Mammary epithelial cell (primary cell): ENCODE results near the gene OSCP1.

ENCODE experiments used
- EZH2 ChIP-seq: IDR thresholded peaks from 2 replicates; pipeline ENCODE4 v1.6.1; 2012; ENCODE audit warnings: low read length, inconsistent platforms, borderline replicate concordance
- TF ChIP-seq, protein P1 (sequence below), 2 donors: IDR thresholded peaks in 1 of 2; conservative IDR thresholded peaks in 1 of 2; 2 replicates each; pipeline ENCODE4 v1.5.1; 2011 to 2012; ENCODE audit warnings: inconsistent platforms in 2 of 2, low read length in 2 of 2, mild to moderate bottlenecking in 2 of 2, control low read depth in 1 of 2, low read depth in 1 of 2; ENCODE audit not compliant: insufficient read depth in 1 of 2; ENCODE audit errors: extremely low read depth in 1 of 2

DNA sequence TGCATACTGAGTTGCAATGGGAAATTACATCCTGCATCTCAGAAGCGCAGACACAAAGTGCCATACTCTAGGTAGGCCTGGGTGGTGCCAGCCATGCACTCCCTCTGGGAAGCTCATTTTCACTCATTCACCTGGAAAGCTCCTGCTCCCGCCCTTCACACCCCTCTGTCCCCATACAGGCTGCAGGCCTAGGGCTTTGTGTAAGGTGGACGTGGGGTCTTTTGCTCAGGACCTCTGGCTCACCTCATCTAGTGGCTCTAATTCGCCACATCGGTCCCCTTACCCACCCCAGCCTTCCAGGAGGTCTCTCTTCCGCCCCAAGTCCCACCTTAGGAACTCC is 13.2 kb upstream of the OSCP1 start:
- TF ChIP-seq, protein P1, sequence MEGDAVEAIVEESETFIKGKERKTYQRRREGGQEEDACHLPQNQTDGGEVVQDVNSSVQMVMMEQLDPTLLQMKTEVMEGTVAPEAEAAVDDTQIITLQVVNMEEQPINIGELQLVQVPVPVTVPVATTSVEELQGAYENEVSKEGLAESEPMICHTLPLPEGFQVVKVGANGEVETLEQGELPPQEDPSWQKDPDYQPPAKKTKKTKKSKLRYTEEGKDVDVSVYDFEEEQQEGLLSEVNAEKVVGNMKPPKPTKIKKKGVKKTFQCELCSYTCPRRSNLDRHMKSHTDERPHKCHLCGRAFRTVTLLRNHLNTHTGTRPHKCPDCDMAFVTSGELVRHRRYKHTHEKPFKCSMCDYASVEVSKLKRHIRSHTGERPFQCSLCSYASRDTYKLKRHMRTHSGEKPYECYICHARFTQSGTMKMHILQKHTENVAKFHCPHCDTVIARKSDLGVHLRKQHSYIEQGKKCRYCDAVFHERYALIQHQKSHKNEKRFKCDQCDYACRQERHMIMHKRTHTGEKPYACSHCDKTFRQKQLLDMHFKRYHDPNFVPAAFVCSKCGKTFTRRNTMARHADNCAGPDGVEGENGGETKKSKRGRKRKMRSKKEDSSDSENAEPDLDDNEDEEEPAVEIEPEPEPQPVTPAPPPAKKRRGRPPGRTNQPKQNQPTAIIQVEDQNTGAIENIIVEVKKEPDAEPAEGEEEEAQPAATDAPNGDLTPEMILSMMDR (conservative IDR thresholded peaks at IDR 0.05 in 1 of 2, IDR thresholded peaks at IDR 0.05 in 1 of 2; ENCODE audit: extremely low read depth in 1 of 2, insufficient read depth in 1 of 2, low read depth in 1 of 2, low read length in 2 of 2), result no peak
- no peak for TF ChIP-seq EZH2
